GM23338 (cell line): ENCODE results near the gene DRC3.

ENCODE experiments used
- CREB1 ChIP-seq: fragments of 250-450 bp; sonication (Bioruptor Pico); IDR thresholded peaks from 2 replicates; pipeline ENCODE4 v1.5.0; 2020; ENCODE audit warnings: low read depth, mild to moderate bottlenecking, moderate library complexity
- ETS1 ChIP-seq: IDR thresholded peaks from 2 replicates; pipeline ENCODE4 v1.6.1; 2016; ENCODE audit warnings: antibody characterized with exemption
- EZH2 ChIP-seq: fragments of 200-600 bp; sonication (generic); IDR thresholded peaks from one replicate; pipeline ENCODE4 v1.8.0; 2017; ENCODE audit warnings: antibody characterized with exemption, mild to moderate bottlenecking, low read depth; ENCODE audit not compliant: unreplicated experiment
- EZH2phosphoT487 ChIP-seq: fragments of 200-600 bp; sonication (generic); IDR thresholded peaks from one replicate; pipeline ENCODE4 v1.8.1; 2018; ENCODE audit warnings: antibody characterized with exemption; ENCODE audit not compliant: unreplicated experiment
- JUNB ChIP-seq: IDR thresholded peaks from one replicate; pipeline ENCODE4 v1.6.1; 2016; ENCODE audit warnings: antibody characterized with exemption; ENCODE audit not compliant: unreplicated experiment
- POLR2AphosphoS5 ChIP-seq: IDR thresholded peaks from 2 replicates; pipeline ENCODE4 v1.6.1; 2016; ENCODE audit warnings: antibody characterized with exemption, low read depth
- ZNF114 ChIP-seq: fragments of 250-450 bp; sonication (Bioruptor Pico); IDR thresholded peaks from 2 replicates; pipeline ENCODE4 v1.5.0; 2020; ENCODE audit warnings: mild to moderate bottlenecking, moderate library complexity
- TF ChIP-seq, protein P1 (sequence below), 2 experiments: fragments of 200-600 bp in 1 of 2; sonication (generic) in 1 of 2; conservative IDR thresholded peaks; 2 replicates each; pipeline versions ENCODE4 v1.5.1 to v1.6.1; 2016 to 2017; ENCODE audit warnings: antibody characterized with exemption in 2 of 2, low read depth in 2 of 2, mild to moderate bottlenecking in 2 of 2, moderate library complexity in 1 of 2
- TF ChIP-seq, protein P2 (sequence below): IDR thresholded peaks from one replicate; pipeline ENCODE4 v1.6.1; 2018; ENCODE audit warnings: antibody characterized with exemption; ENCODE audit not compliant: unreplicated experiment

GRCh38 chr17:17928398-17929287 is 44.0 kb upstream of the DRC3 start:
- TF ChIP-seq EZH2 (no peak), CREB1 (CRISPR knock-in tag) (no peak), POLR2AphosphoS5 (no peak), ETS1 (no peak), EZH2phosphoT487 (no peak), JUNB (no peak), ZNF114 (CRISPR knock-in tag) (no peak)
- TF ChIP-seq, protein P1, sequence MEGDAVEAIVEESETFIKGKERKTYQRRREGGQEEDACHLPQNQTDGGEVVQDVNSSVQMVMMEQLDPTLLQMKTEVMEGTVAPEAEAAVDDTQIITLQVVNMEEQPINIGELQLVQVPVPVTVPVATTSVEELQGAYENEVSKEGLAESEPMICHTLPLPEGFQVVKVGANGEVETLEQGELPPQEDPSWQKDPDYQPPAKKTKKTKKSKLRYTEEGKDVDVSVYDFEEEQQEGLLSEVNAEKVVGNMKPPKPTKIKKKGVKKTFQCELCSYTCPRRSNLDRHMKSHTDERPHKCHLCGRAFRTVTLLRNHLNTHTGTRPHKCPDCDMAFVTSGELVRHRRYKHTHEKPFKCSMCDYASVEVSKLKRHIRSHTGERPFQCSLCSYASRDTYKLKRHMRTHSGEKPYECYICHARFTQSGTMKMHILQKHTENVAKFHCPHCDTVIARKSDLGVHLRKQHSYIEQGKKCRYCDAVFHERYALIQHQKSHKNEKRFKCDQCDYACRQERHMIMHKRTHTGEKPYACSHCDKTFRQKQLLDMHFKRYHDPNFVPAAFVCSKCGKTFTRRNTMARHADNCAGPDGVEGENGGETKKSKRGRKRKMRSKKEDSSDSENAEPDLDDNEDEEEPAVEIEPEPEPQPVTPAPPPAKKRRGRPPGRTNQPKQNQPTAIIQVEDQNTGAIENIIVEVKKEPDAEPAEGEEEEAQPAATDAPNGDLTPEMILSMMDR (conservative IDR thresholded peaks at IDR 0.05; ENCODE audit: low read depth in 2 of 2), result no peak
- TF ChIP-seq, protein P2, sequence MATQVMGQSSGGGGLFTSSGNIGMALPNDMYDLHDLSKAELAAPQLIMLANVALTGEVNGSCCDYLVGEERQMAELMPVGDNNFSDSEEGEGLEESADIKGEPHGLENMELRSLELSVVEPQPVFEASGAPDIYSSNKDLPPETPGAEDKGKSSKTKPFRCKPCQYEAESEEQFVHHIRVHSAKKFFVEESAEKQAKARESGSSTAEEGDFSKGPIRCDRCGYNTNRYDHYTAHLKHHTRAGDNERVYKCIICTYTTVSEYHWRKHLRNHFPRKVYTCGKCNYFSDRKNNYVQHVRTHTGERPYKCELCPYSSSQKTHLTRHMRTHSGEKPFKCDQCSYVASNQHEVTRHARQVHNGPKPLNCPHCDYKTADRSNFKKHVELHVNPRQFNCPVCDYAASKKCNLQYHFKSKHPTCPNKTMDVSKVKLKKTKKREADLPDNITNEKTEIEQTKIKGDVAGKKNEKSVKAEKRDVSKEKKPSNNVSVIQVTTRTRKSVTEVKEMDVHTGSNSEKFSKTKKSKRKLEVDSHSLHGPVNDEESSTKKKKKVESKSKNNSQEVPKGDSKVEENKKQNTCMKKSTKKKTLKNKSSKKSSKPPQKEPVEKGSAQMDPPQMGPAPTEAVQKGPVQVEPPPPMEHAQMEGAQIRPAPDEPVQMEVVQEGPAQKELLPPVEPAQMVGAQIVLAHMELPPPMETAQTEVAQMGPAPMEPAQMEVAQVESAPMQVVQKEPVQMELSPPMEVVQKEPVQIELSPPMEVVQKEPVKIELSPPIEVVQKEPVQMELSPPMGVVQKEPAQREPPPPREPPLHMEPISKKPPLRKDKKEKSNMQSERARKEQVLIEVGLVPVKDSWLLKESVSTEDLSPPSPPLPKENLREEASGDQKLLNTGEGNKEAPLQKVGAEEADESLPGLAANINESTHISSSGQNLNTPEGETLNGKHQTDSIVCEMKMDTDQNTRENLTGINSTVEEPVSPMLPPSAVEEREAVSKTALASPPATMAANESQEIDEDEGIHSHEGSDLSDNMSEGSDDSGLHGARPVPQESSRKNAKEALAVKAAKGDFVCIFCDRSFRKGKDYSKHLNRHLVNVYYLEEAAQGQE, result no peak
